GM21528 (cell line): ENCODE data around the gene ASTN1.

Experiments used
- ATAC-seq: cut with Tn5 transposase; IDR thresholded peaks from one replicate; pipeline ENCODE4 v1.9.1; 2021; ENCODE audit warnings: mild to moderate bottlenecking, moderate library complexity; ENCODE audit not compliant: unreplicated experiment, low FRiP score

ASTN1 gene

GRCh38 chr1:176885341-176885740 is 279.2 kb downstream of the ASTN1 start:
- no peak for ATAC-seq

- ATAC-seq, result no peak
These were observed 279.6 kb downstream of the ASTN1 start for GRCh38 chr1:176884911-176885310.

- ATAC-seq, result no peak
These were observed 280.2 kb downstream of the ASTN1 start for GRCh38 chr1:176884286-176884685.

- no peak for ATAC-seq
These were observed 283.4 kb downstream of the ASTN1 start for GRCh38 chr1:176880955-176881595.

GRCh38 chr1:176879784-176880620 is 284.5 kb downstream of the ASTN1 start:
- no peak for ATAC-seq

GRCh38 chr1:176878750-176879536 is 285.6 kb downstream of the ASTN1 start:
- ATAC-seq, result no peak

- no peak for ATAC-seq
These were observed 287.0 kb downstream of the ASTN1 start for GRCh38 chr1:176877557-176877956.

GRCh38 chr1:176876966-176877515 is 287.5 kb downstream of the ASTN1 start:
- ATAC-seq, result no peak

- no peak for ATAC-seq
These were observed 294.9 kb downstream of the ASTN1 start for GRCh38 chr1:176869577-176869976.

- no peak for ATAC-seq
These were observed 298.3 kb downstream of the ASTN1 start for GRCh38 chr1:176866011-176866714.

GRCh38 chr1:176864211-176864610 is 300.3 kb downstream of the ASTN1 start:
- no peak for ATAC-seq

GRCh38 chr1:176863613-176864012 is 300.9 kb downstream of the ASTN1 start:
- ATAC-seq, result no peak

GRCh38 chr1:176858433-176858916 is 306.0 kb downstream of the ASTN1 start:
- ATAC-seq, result no peak

- no peak for ATAC-seq
These were observed 306.9 kb downstream of the ASTN1 start for GRCh38 chr1:176857632-176858031.

- ATAC-seq, result no peak
These were observed 309.5 kb downstream of the ASTN1 start for GRCh38 chr1:176854758-176855745.

GRCh38 chr1:176854121-176854520 is 310.4 kb downstream of the ASTN1 start:
- ATAC-seq, result no peak

GRCh38 chr1:176853503-176853902 is 311.0 kb downstream of the ASTN1 start:
- no peak for ATAC-seq

GRCh38 chr1:176852124-176852523 is 312.4 kb downstream of the ASTN1 start:
- no peak for ATAC-seq

- ATAC-seq, result no peak
These were observed 313.6 kb downstream of the ASTN1 start for GRCh38 chr1:176850871-176851270.
